NCI-H748 treated with DMSO at 0.1 percent for 48 hours (cell line): ENCODE data around the gene HSPB6.
"Not testable (repeated sequence)": the region's sequence is repeated elsewhere in the genome, so short reads cannot be mapped to it uniquely, and the experiment has no call there.

ENCODE experiments used
- DNase-seq: peaks from one replicate; lab custom pipeline; 2025; lab: John Stamatoyannopoulos, UW

HSPB6 gene

DNA sequence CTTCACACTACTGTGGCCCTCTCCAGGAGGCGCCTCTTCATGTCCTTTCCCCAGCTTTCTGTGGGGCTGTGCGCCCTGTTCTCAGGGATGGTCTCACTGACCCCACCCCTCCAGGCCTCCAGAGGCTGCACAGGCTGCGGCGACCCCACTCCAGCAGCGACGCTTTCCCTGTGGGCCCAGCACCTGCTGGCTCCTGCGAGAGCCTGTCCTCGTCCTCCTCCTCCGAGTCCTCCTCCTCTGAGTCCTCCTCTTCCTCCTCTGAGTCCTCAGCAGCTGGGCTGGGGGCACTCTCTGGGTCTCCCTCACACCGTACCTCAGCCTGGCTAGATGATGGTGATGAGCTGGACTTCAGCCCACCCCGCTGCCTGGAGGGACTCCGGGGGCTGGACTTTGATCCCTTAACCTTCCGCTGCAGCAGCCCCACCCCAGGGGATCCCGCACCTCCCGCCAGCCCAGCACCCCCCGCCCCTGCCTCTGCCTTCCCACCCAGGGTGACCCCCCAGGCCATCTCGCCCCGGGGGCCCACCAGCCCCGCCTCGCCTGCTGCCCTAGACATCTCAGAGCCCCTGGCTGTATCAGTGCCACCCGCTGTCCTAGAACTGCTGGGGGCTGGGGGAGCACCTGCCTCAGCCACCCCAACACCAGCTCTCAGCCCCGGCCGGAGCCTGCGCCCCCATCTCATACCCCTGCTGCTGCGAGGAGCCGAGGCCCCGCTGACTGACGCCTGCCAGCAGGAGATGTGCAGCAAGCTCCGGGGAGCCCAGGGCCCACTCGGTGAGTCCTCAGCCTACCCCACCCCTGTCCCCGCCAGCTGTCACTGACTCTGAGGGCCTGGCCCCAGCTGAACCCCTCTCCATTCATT is 29.7 kb upstream of the HSPB6 start:
- no peak for DNase-seq

DNA sequence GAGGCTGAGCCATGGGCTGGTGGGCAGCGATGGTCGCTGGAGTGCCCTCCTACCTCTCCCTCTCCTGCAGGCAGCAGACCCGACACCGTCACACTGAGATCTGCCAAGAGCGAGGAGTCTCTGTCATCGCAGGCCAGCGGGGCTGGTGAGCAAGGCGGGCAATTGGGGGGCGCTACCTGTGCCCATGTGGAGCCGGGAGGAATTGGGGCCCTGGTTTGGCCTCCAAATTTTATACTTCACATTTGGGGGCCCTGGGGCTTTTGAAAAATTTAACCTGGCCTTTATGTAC is 28.5 kb upstream of the HSPB6 start:
- no peak for DNase-seq

DNA sequence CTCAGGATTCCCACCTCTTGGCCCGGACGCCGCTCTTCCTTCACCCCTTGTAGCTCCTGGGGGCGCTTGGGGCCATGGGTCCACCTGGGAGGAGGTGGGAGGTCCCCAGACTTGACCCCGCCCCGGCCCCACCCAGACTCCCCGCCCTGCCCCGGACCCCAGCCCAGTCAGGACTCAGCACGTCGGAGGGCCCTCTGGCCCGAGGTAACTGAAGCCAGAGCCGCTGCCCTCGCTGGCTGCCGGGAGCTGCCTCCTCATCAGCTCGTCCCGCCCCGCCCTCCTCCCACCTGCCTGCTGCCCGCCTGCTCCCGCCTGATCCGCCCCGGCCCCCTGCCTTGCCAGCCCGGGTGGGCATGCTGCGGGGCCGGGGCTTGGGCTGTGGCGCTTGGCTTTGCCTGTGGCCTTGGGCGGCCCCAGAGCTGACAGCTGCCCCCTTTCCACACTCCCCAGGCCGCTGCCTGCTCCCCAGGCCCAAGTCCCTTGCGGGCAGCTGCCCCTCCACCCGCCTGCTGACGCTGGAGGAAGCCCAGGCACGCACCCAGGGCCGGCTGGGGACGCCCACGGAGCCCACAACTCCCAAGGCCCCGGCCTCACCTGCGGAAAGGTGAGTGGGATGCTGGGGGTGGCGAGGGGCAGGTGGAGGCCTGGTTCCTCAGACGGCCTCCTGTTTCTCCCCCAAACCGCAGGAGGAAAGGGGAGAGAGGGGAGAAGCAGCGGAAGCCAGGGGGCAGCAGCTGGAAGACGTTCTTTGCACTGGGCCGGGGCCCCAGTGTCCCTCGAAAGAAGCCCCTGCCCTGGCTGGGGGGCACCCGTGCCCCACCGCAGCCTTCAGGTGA is 27.9 kb upstream of the HSPB6 start:
- DNase-seq: no peak

DNA sequence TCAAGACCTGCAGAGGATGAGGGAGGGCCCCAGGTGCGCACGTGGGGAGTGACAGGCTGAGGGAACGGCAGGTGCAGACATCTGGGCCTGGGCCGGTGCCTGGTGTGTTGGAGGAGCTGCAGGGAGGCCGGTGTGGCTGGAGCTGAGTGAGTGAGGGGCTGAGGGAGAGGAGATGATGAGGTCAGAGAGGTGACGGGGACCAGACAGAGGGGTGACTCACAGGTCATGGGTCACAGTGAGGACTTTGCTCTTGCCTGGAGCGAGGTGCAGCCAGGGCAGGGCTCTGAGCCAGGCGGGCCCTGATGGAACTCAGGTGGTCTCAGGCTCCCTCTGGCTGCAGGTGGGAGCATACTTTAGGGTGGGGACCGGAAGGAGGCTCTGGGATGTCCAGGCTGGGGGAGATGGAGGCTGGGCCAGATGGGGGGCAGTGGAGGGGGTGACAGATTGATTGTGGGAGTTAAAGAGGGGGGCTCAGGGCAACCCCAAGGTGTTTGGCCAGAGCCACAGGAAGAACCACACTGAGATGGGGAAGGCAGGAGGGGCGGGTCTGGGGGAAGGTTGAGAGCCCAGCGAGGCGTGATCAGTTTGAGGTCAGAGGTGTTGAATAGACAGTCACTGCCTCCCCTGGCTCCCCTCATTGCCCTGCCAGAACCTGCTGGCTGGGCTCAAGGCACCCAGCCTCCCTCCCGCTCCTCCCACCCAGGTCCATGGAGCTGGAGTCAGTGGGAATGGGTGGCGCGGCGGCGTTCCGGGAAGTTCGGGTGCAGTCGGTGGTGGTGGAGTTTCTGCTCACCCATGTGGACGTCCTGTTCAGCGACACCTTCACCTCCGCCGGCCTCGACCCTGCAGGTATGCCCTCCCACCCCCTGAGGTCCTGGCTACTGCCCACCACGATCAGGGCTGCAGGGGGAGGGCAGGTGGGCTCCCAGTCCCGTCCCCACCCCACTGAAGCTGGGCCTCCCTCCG is 26.9 kb upstream of the HSPB6 start:
- no peak for DNase-seq

DNA sequence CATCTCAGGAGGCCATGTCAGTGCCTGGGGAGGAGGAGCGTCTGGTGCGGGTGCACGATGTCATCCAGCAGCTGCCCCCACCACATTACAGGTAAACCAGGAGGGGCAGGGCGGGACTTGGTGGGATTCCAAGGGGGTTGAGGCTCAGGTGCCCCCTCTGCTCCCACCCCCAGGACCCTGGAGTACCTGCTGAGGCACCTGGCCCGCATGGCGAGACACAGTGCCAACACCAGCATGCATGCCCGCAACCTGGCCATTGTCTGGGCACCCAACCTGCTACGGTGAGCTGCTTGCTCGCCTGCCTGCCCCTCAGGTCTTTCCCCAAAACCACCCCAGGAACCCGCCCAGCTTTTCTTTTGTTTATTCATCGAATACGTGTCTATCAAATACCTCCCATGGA is 25.8 kb upstream of the HSPB6 start:
- no peak for DNase-seq

DNA sequence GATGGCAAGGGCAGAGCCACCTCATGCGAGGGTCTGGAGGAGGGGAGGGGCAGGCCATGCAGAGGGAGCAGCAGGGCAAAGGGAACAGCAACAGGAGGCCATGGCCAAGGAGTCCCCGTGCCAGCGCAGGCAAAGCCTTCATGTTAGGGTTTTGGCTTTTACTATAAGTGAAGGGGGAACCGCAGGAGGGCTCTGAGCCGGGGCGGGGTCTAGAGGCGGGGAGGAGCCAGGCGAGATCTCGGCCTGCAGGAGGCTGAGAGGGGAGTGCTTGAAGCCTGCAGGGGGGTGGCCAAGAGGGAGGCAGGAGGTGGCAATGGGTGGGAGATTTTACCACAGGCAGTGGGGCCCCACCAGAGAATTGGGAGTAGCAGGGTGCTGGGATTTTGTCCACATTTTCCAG is 24.8 kb upstream of the HSPB6 start:
- no peak for DNase-seq

DNA sequence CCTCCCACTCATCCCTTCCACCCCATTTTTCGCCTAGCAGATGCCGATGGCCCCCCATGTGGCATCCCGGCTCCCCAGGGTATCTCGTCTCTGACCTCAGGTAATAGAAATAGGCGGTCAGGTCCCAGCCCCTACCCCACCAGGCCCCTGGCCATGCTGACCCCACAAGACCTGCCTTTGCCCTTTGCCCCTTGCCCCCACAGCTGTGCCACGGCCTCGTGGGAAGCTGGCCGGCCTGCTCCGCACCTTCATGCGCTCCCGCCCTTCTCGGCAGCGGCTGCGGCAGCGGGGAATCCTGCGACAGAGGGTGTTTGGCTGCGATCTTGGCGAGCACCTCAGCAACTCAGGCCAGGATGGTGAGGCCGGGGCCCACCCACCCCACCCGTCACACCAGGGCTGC is 23.9 kb upstream of the HSPB6 start:
- DNase-seq: no peak

DNA sequence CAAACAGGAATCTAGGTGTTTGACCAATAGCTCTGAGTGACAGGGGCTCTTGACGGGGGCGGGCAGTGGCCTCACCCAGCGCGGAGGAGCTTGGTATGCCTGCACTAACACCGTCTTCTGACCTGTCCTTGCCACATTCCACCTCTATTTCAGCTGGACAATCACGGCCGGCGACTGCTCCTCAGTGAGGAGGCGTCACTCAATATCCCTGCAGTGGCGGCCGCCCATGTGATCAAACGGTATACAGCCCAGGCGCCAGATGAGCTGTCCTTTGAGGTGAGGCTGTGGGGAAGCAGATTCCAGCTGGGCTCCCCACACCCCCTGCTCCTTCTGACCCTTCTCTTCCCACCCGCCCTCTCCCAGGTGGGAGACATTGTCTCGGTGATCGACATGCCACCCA is 23.2 kb upstream of the HSPB6 start:
- DNase-seq: no peak

DNA sequence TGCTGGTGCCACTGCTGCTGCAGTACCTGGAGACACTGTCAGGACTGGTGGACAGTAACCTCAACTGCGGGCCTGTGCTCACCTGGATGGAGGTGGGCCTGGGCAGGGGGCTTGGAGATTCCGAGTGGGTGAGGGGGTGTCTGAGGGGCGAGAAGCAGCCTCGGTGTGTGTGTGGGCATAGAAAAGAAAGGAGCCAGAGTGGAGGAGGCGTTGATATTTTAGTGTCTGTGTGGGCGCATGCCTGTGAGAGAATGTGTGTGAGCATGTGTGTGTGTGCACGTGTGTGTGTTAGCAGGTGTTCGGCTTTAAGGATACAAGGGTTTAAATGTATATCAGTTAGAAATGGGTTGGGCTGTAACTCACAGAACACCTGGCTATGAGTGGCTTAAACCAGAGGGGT is 22.2 kb upstream of the HSPB6 start:
- no peak for DNase-seq

DNA sequence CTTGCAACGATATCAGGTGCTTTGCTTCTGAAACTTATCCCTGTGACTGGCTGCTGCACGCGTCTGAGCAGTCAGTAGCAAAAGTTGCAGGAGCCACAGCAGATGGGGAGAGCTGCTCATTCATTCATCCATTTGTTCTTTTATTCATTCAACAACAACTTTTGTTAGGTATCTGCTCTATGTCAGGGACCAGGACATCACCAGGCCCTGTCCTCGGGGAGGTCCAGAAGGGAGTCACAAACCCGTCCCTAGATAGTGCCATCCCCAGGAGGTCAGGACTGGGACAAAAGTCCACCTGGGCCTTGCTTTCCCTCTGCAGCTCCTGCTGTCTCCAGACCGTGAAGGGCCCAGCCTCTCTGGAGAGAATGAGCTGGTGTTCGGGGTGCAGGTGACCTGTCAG is 21.1 kb upstream of the HSPB6 start:
- DNase-seq: no peak

DNA sequence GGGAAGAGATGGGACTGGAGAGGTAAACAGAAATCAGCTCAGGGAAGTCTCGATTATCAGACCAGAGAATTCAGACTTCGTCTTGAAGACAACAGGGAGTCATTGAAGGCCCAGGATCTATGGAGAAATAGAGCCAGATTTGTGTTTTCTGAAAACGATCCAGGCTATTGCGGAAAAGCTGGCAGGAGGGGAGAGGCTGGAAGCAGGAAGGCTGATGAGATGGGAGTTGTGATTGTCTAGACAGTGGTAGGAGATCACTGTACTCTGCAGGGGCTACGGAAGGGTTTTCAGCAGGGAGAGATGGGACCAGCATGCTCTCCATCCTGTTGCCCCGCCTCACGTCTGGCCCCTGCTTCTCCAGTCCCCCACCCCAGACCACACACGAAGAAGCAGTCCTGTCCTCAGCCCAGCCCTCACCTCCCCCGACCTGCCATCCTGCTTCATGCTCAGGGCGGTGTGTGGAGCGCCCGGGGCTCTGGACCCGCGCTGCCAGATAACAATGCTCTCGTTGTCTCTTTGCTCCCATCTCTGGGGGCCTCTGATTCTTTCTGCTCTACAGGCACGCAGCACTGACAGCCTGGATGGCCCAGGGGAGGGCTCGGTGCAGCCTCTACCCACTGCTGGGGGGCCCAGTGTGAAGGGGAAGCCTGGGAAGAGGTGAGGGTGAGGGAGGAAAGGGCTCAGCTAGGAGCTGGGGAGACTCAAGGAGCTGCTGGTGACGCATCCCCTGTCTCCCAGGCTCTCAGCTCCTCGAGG is 20.4 kb upstream of the HSPB6 start:
- no peak for DNase-seq

DNA sequence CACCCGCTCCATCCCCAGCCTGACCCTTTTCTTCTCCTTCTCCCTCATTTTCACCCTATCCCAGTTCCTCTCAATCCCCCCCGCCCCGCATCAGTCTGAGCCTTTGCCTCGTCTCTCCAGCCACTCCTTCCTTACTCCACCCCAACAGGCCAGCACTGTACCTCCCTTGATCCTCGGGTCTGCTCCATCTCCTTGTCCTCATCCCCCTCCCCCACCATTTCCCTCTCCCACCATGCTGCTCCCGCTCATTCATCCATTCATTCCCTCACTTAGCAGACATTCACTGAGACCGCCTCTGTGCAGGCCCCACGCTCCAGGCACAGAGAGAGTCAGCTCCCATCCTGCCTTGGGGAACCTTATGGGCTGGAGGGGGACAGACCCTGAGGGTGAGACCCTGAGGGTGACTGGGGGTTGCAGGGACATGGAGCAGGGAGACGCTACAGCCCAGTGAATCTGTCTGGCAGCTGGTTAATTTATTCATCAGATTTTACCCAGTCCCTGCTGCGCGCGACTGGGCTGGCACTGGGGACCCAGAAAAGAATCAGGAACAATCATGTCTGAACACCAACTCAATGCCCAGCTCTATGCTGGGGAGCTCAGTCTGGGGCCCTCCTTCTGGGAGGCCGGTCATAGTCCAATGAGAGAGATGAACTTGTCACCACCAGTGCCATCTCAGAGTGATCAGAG is 19.4 kb upstream of the HSPB6 start:
- DNase-seq: no peak

DNA sequence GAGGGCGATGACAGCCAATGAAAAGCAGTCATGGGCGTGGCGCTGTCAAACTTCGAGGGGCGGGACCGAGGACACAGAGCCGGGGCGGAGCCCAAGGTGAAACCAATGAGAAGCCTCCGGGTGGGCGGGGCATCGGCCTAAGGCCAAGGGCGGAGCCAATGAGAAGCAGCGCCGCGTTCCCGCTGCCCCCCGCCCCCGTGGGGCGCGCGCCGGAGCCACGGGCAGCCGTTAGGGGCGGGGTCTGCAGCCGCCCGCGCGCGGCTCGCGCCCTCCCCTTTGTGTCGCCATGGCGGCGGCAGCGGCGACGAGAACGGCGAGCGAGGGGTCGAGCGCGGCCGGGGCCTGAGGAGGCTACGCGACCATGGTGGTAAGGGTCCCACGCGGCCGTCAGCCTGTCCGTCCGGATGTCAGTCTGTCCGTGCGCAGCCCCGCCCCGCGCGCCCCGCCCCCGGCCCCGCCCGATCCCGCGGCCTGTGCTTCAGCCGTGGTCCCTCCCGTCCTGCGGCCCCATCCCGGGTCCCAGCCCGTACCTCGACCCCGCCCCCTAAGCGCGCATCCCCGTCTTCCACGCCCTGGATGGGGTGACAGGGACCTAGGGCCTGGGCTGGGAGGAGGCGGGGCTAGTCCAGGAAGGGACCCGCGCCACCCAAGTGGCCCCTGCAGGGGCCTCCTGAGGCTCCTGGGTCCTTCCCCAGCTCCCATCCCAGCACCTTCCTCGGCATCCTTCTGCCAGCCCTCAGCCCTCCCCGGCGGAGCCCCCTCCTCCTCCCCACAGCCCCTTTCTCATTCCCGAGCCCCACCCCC is 18.7 kb upstream of the HSPB6 start, which contains the start of gene ARHGAP33:
TSS of gene ARHGAP33 (plus strand) at position 267 of the 804 bp plus-strand sequence. CDS start at position 362, 95 bp downstream.
- peak; percentile 99 for DNase-seq

DNA sequence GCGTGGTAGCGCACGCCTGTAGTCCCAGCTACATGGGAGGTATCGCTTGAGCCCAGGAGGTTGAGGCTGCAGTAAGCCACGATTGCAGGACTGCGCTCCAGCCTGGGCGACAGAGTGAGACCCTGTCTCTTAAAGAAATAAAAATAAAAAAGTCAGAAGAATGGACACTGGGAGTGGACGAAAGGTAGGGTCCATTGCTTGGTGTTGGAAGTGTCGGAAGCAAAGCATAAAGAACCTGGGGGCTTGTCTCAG is 18.1 kb upstream of the HSPB6 start:
- no peak for DNase-seq

DNA sequence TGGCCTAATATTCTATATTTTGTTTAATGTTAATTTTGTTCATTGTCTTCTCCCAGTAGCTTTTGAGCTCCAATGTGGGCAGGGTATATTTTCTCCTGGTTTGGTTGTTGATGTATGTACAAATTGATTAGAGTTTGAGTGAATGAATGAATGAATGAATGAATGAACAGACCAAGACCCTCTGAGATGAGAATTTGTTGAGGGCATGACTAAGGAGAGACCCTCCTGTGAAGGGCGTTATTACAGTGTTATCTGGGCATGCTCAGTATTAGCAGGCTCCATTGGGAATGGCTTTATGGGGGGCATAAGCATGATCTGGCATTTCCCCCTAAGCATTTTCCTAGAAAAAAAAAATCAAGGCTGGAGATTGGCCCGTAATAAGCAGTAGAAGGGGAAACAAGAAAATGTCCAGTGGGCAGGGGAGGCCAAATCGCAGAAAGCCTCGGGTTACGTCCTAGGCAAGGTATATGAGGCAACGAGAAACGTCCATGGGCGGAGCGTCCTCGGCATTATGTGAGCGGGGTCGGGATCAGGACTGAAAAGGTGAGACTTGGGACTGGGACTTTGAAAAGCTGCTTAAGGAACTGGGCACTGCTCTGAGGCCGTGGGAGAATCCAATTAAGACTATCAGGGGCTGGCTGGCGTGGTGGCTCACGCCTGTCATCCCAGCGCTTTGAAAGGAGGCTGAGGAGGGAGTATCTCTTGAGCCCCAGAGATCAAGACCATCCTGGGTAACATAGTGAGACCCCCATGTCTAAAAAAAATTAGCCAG is 17.6 kb upstream of the HSPB6 start:
- no peak for DNase-seq

DNA sequence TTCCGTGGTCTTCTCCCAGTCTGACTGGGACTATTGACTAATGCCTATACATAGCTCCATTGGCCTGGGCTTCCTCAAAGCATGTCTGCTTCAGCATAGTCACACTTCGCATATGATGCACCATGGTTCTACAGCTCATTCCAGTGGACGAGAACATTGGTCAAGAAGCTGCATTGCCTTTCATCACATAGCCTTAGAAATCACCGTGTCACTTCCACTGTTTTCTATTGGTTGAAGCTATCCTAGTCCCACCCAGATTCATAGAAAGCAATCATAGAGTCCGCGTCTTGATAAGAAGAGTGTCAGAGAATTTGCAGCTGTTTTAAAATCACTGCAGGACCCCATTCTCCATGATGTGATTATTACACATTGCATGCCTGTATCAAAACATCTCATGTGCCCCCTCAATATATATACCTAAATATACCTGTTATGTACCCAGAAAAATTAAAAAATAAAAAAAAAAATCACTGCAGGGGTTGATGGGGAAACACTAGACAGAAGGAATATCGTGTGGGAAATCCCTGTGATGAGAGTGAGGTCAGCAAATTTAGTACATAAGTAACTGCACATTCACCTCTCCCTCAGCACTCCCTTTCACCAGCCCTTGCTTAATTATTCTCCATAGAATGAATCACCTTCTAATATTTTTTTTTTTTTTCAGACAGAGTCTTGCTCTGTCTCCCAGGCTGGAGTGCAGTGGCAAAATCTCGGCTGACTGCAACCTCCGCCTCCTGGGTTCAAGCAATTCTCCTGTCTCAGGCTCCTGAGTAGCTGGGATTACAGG is 16.4 kb upstream of the HSPB6 start:
- no peak for DNase-seq

DNA sequence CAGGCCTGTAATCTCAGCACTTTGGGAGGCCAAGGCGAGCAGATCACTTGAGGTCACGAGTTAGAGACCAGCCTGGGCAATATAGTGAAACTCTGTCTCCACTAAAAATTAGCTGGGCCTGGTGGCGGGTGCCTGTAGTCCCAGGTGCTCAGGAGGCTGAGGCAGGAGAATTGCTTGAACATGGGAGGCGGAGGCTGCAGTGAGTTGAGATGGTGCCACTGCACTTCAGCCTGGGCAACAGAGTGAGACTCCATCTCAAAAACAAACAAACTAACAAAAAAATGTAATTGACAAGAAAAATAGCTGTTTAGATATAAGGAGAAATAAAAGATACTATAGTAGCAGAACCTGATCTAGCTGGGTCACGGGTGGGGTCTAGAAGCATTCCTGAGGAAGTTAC is 15.5 kb upstream of the HSPB6 start:
- DNase-seq: not testable (repeated sequence)

DNA sequence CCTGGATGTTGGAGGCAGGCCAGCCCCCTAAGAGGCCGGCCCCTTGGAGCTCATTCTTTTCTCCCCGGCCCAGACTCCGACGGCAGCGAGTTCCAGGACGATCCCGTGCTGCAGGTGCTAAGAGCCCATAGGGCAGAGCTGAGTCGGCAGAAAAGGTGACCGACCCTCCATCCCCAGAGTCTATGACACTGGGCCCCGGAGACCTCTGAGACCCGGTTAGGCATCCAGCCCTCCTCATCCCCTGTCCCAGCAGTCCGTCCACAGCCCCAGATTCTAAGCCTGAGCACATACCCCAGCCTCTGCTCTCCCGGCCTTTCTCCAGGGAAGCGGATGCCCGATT is 11.2 kb upstream of the HSPB6 start:
- DNase-seq: no peak
